Bronchial epithelial cell (primary cell): Measurements from ENCODE around the gene SUCNR1. TPM values are rescaled to one million over a fixed set of nuclear protein-coding genes. Genes with fewer than 3 reads are reported as not detected.
"Not testable (repeated sequence)": the region's sequence is repeated elsewhere in the genome, so short reads cannot be mapped to it uniquely, and the experiment has no call there.

Experiments used
- DNase-seq: peaks from one replicate; pipeline ENCODE4 v3.0.0-alpha.2; 2010; ENCODE audit warnings: low read depth
- FAIRE-seq: peaks from 2 replicates; lab custom pipeline; 2011; peaks lifted over from hg19 to GRCh38; lab: Jason Lieb, UNC
- H3K27me3 ChIP-seq: 2 replicates; pipeline ENCODE4 v1.5.1; 2011; ENCODE audit warnings: low read length; ENCODE audit not compliant: control insufficient read depth, insufficient read depth
- H3K36me3 ChIP-seq: 2 replicates; pipeline ENCODE4 v1.5.1; 2011; ENCODE audit warnings: low read length; ENCODE audit not compliant: control insufficient read depth, insufficient read depth
- H3K4me3 ChIP-seq: 2 replicates; pipeline ENCODE4 v1.5.1; 2011; ENCODE audit warnings: mild to moderate bottlenecking, low read depth, low read length, control low read depth
- CTCF ChIP-seq: IDR thresholded peaks from 2 replicates; pipeline ENCODE4 v1.5.1; 2011; ENCODE audit warnings: mild to moderate bottlenecking, moderate library complexity, low read length, control low read depth, inconsistent platforms; ENCODE audit not compliant: insufficient read depth, severe bottlenecking
- total RNA-seq: library from RNA; depleted of rRNA; stranded (reverse); fragments of >200 nt; gene quantifications from 2 replicates; pipeline ENCODE4 v1.2.1, GENCODE V29; 2014

SUCNR1 gene
- total RNA-seq, 1 donor from 2014 or later = not detected

GRCh38 chr3:151890721-151891141 lies 17.3 kb downstream of the SUCNR1 start:
- H3K4me3 ChIP-seq = no peak overlapping the region
- DNase-seq = peak; percentile 98
- no peaks in the 10 kb centered on the region for H3K27me3 ChIP-seq
- H3K36me3 ChIP-seq = no peaks in the 10 kb centered on the region
- FAIRE-seq = no peak
- no peak for TF ChIP-seq CTCF

- FAIRE-seq (no peak), DNase-seq (no peak)
- Histone ChIP-seq H3K4me3 (no peak overlapping the region), H3K36me3 (no peaks in the 10 kb centered on the region), H3K27me3 (no peaks in the 10 kb centered on the region)
- TF ChIP-seq CTCF = no peak
These were observed 18.3 kb downstream of the SUCNR1 start for GRCh38 chr3:151891721-151892120.

- Histone ChIP-seq H3K36me3 (no peaks in the 10 kb centered on the region), H3K4me3 (no peak overlapping the region), H3K27me3 (no peaks in the 10 kb centered on the region)
- FAIRE-seq (no peak), DNase-seq (no peak)
- no peak for TF ChIP-seq CTCF
These were observed 20.8 kb downstream of the SUCNR1 start for GRCh38 chr3:151894219-151894618.

GRCh38 chr3:151895478-151896241 lies 22.2 kb downstream of the SUCNR1 start:
- TF ChIP-seq CTCF = no peak
- Histone ChIP-seq H3K27me3 (no peaks in the 10 kb centered on the region), H3K36me3 (no peaks in the 10 kb centered on the region), H3K4me3 (no peak overlapping the region)
- no peak for DNase-seq
- FAIRE-seq = no peak

- no peaks in the 10 kb centered on the region for H3K36me3 ChIP-seq
- DNase-seq = peak; percentile 96
- FAIRE-seq = no peak
These were observed 23.0 kb downstream of the SUCNR1 start for GRCh38 chr3:151896246-151897012.

GRCh38 chr3:151898121-151898520 lies 24.7 kb downstream of the SUCNR1 start:
- not testable (repeated sequence) for DNase-seq, H3K4me3 ChIP-seq, H3K36me3 ChIP-seq, H3K27me3 ChIP-seq
- peak; percentile 95 for FAIRE-seq

More at GRCh38 chr3:151896246-151897012, 23.0 kb downstream of the SUCNR1 start:
- Histone ChIP-seq H3K4me3 (no peak overlapping the region), H3K27me3 (no peaks in the 10 kb centered on the region)
- no peak for TF ChIP-seq CTCF

GRCh38 chr3:151898564-151899261 lies 25.3 kb downstream of the SUCNR1 start:
- H3K36me3 ChIP-seq, H3K4me3 ChIP-seq, H3K27me3 ChIP-seq, FAIRE-seq, DNase-seq: not testable (repeated sequence)
